PC-9 (cell line): ENCODE data around the gene GNG4. TPM values are rescaled to one million over a fixed set of nuclear protein-coding genes. Genes with fewer than 3 reads are reported as not detected.

ENCODE experiments used
- BruUV-seq: library from RNA; stranded (reverse); fragments of 400-500 nt; replicated peaks from 2 replicates; lab custom pipeline; 2021; lab: Mats Ljungman, UMichigan
- CTCF ChIA-PET: fragments of 300-600 bp; sonication (Branson Sonifier 250); formaldehyde crosslinking; loops from one replicate; lab custom pipeline; 2022; ENCODE audit warnings: antibody characterized with exemption; lab: Charles Lee
- POLR2A ChIA-PET: fragments of 300-600 bp; sonication (Branson Sonifier 250); formaldehyde crosslinking; loops from one replicate; lab custom pipeline; 2022; ENCODE audit warnings: antibody characterized with exemption; ENCODE audit not compliant: unreplicated experiment; lab: Charles Lee
- DNase-seq, 2 experiments: peaks; one replicate each; pipeline versions ENCODE4 v3.0.0 to v3.0.0-alpha.2; 2015 to 2022; ENCODE audit warnings: mixed read lengths in 1 of 2
- H2AFZ ChIP-seq: fragments of 200-600 bp; sonication (generic); 2 replicates; pipeline ENCODE4 v1.8.1; 2017; ENCODE audit warnings: antibody characterized with exemption
- H3F3A ChIP-seq: fragments of 200-600 bp; sonication (generic); 2 replicates; pipeline ENCODE4 v1.8.1; 2017; ENCODE audit warnings: antibody characterized with exemption, mild to moderate bottlenecking, low read depth; ENCODE audit not compliant: insufficient read depth
- H3K27ac ChIP-seq: fragments of 200-600 bp; sonication (generic); 2 replicates; pipeline ENCODE4 v1.6.1; 2016; ENCODE audit warnings: mixed run types
- H3K27me3 ChIP-seq: fragments of 200-600 bp; sonication (generic); 2 replicates; pipeline ENCODE4 v1.6.1; 2016; ENCODE audit warnings: low read depth, mixed run types; ENCODE audit not compliant: insufficient read depth
- H3K36me3 ChIP-seq: fragments of 200-600 bp; sonication (generic); 2 replicates; pipeline ENCODE4 v1.6.1; 2016; ENCODE audit warnings: low read depth, mixed run types
- H3K4me1 ChIP-seq: fragments of 200-600 bp; sonication (generic); replicated peaks from 2 replicates; pipeline ENCODE4 v1.6.1; 2016; ENCODE audit warnings: mixed run types; ENCODE audit not compliant: insufficient read depth
- H3K4me2 ChIP-seq: fragments of 200-600 bp; sonication (generic); 2 replicates; pipeline ENCODE4 v1.6.1; 2017; ENCODE audit warnings: mixed run types
- H3K4me3 ChIP-seq: fragments of 200-600 bp; sonication (generic); 2 replicates; pipeline ENCODE4 v1.6.1; 2016; ENCODE audit warnings: mixed run types
- H3K79me2 ChIP-seq: fragments of 200-600 bp; sonication (generic); 2 replicates; pipeline ENCODE4 v1.6.1; 2017; ENCODE audit warnings: low read depth, mixed run types
- H3K9me2 ChIP-seq: fragments of 200-600 bp; sonication (generic); 2 replicates; pipeline ENCODE4 v1.8.1; 2017; ENCODE audit warnings: mild to moderate bottlenecking; ENCODE audit not compliant: insufficient read depth
- H3K9me3 ChIP-seq: fragments of 200-600 bp; sonication (generic); 2 replicates; pipeline ENCODE4 v1.8.1; 2016; ENCODE audit warnings: low read depth; ENCODE audit not compliant: insufficient read depth
- H4K20me1 ChIP-seq: fragments of 200-600 bp; sonication (generic); 2 replicates; pipeline ENCODE4 v1.8.1; 2017; ENCODE audit not compliant: insufficient read depth
- CTCF ChIP-seq: fragments of 200-600 bp; sonication (generic); conservative IDR thresholded peaks from 2 replicates; pipeline ENCODE4 v1.6.1; 2017; ENCODE audit warnings: mixed run types, antibody characterized with exemption, mild to moderate bottlenecking, moderate library complexity
- EZH2 ChIP-seq: fragments of 200-600 bp; sonication (generic); IDR thresholded peaks from 2 replicates; pipeline ENCODE4 v1.8.0; 2017; ENCODE audit warnings: antibody characterized with exemption, low read depth
- intact Hi-C: fragments of 100-400 bp; cut with micrococcal nuclease; formaldehyde crosslinking; loops from one replicate; pipeline ENCODE4 v1.10.0; 2022; ENCODE audit not compliant: unreplicated experiment
- total RNA-seq: library from RNA; stranded (reverse); gene quantifications from 2 replicates; pipeline ENCODE4 v1.2.3, GENCODE V29; 2021

Gene GNG4
- total RNA-seq, 1 experiment from 2014 or later = 16.3 TPM

- Histone ChIP-seq H3K79me2 (peaks cover 21% of the 10 kb centered on the region), H3F3A (peaks cover 22% of the 10 kb centered on the region), H3K27ac (no peak overlapping the region), H3K36me3 (no peaks in the 10 kb centered on the region), H3K9me2 (no peaks in the 10 kb centered on the region), H4K20me1 (no peaks in the 10 kb centered on the region), H3K4me2 (no peak overlapping the region), H3K27me3 (no peaks in the 10 kb centered on the region), H2AFZ (no peak overlapping the region), H3K4me1 (peaks cover 13% of the 10 kb centered on the region), H3K9me3 (no peaks in the 10 kb centered on the region), H3K4me3 (no peak overlapping the region)
- intact Hi-C loops = loop anchor here (10.0 kb wide), 1 partner anchor 597 kb away; no protein-coding TSS in a partner anchor
- no peak for DNase-seq
- ChIA-PET CTCF (no interaction called here), POLR2A (no interaction called here)
- BruUV-seq = no TSS peak
- TF ChIP-seq EZH2 (no peak), CTCF (no peak)
Measured at GRCh38 chr1:235507623-235508022, 142.0 kb downstream of the GNG4 start.

GRCh38 chr1:235504494-235505222 lies 144.9 kb downstream of the GNG4 start:
- Histone ChIP-seq H2AFZ (peak overlapping the region; percentile 85), H3K36me3 (no peaks in the 10 kb centered on the region), H3F3A (peaks cover 35% of the 10 kb centered on the region), H3K9me3 (no peaks in the 10 kb centered on the region), H3K4me3 (peak overlapping the region; percentile 77), H3K4me2 (peak overlapping the region; percentile 76), H3K9me2 (no peaks in the 10 kb centered on the region), H4K20me1 (0 out of 2 replicates have a peak, but pooled peaks cover 4% of the 10 kb centered on the region), H3K27me3 (no peaks in the 10 kb centered on the region), H3K4me1 (peaks cover 38% of the 10 kb centered on the region), H3K27ac (peak overlapping the region; percentile 97), H3K79me2 (peaks cover 51% of the 10 kb centered on the region)
- TSS peak; percentile 92 for BruUV-seq
- CTCF ChIA-PET = interaction anchor here (0.5 to 0.8 kb wide), 9 partner anchors 14 to 1381 kb away, joined by 3 to 16 read pairs (median 7); partner anchors contain the start of gene TOMM20
- POLR2A ChIA-PET = interaction anchor here (0.5 to 1.1 kb wide), 6 partner anchors 253 to 1290 kb away, joined by 3 to 24 read pairs (median 5); partner anchors contain the start of gene MTR
- peak; percentile 93 to 100 for DNase-seq
- TF ChIP-seq CTCF (peak; percentile 86), EZH2 (no peak)
- intact Hi-C loops = loop anchor here (1.0 to 10.0 kb wide), 12 partner anchors 137 to 1010 kb away; partner anchors contain the start of genes ARID4B, GGPS1, RBM34 and TBCE

- Histone ChIP-seq H3K79me2 (peaks cover 56% of the 10 kb centered on the region), H3K27ac (peak within 1 kb of the TSS; percentile 97), H3K9me2 (no peaks in the 10 kb centered on the region), H4K20me1 (0 out of 2 replicates have a peak, but pooled peaks cover 4% of the 10 kb centered on the region), H3K27me3 (no peaks in the 10 kb centered on the region), H3F3A (peaks cover 35% of the 10 kb centered on the region), H3K4me2 (peak within 1 kb of the TSS; percentile 83), H2AFZ (peak within 1 kb of the TSS; percentile 85), H3K36me3 (no peaks in the 10 kb centered on the region; the same call in 1 of the 2 replicates), H3K4me3 (peak within 1 kb of the TSS; percentile 77), H3K4me1 (peaks cover 38% of the 10 kb centered on the region), H3K9me3 (no peaks in the 10 kb centered on the region)
- no peak for DNase-seq
- intact Hi-C loops = loop anchor here (1.0 to 10.0 kb wide), 12 partner anchors 137 to 1009 kb away; partner anchors contain the start of genes ARID4B, GGPS1, RBM34 and TBCE
- POLR2A ChIA-PET = interaction anchor here (0.7 to 1.1 kb wide), 4 partner anchors 257 to 1291 kb away, joined by 3 to 5 read pairs (median 4); partner anchors contain the start of gene MTR
- CTCF ChIA-PET = interaction anchor here (0.6 kb wide), 2 partner anchors 51 to 344 kb away, joined by 5 to 7 read pairs; no protein-coding TSS in a partner anchor
- TF ChIP-seq EZH2 (no peak), CTCF (no peak)
- BruUV-seq = no TSS peak
Measured at GRCh38 chr1:235504122-235504493, 145.5 kb downstream of the GNG4 start, which contains the start of gene B3GALNT2. Gene B3GALNT2, minus strand, starts transcription at chr1:235504452. Its CDS starts 200 bp downstream, at chr1:235504252.
